Stimulated activated CD4-positive, alpha-beta T cell treated with anti-CD3 and anti-CD28 coated beads, Interleukin-4, amount 100 ng/mL, for 1 hour (primary cell): ENCODE data around the gene METRNL.

Experiments used
- DNase-seq: peaks from one replicate; pipeline ENCODE4 v3.0.0-alpha.2; 2020

METRNL gene

DNA sequence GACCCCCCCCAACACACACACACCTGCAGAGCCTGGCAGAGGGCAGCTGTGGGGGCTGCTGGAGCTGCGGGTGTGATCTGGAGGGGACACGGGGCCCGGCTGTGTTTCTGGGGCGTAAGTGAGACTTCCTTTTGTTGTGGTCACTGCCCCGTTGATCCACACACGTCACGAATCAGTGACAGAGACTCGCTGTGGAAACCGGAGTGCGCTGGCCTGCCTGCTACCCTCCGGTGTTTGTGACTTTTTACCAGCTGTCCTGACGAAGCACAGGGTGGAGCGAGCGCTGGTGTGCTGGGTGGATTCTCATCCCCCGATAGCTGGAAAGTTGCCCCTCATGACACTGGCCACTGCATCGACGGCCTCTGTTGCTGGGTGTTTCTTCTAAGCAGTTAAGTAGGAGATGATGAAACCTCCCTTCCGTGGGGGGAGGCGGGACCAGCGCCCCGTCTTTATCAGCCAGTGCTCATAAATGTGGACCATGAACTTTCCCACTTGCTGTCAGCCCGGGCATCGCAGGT is 2.3 kb downstream of the METRNL start:
- no peak for DNase-seq

DNA sequence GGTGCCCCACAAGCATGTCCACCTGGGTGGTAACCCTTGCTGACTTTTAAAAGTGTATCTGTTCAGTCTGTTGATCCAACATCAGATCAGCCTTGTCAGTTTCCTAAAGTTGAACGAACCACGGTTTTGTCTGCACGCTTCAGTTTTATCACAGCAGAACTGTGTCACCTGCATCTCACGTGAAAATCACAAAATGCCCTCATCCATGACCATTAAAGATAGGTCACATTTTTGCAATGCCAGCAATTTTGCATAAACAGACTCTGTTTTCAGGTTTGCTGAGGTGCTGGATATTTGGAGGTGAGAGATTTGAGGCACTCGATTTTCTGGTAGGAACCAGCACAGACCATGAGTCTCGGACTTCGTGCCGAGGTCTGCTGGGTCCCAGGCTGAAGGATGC is 3.0 kb downstream of the METRNL start:
- DNase-seq, result no peak

DNA sequence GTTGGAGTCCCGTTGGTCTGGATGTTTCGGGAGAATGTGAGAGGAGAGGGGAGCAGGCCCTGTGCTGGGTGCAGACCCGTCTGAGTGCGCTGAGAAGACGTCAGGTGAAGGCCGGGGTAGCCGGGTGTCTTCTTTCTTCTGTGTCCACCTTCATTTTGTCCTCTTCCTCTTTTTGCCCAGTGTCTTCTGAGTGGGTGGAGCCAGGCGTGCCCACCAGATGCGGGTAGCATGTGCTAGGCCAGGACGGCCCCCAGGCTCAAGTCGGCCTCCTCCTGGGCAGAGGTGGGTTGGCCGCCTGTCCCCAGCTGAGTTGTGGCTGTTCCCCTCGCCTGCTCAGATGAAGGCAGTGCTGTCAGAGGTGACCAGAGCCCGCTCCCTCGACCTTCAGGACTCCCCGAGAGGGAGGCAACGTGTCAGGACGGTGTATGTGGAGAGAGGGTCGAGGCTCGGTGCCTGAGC is 3.5 kb downstream of the METRNL start:
- DNase-seq, result no peak

DNA sequence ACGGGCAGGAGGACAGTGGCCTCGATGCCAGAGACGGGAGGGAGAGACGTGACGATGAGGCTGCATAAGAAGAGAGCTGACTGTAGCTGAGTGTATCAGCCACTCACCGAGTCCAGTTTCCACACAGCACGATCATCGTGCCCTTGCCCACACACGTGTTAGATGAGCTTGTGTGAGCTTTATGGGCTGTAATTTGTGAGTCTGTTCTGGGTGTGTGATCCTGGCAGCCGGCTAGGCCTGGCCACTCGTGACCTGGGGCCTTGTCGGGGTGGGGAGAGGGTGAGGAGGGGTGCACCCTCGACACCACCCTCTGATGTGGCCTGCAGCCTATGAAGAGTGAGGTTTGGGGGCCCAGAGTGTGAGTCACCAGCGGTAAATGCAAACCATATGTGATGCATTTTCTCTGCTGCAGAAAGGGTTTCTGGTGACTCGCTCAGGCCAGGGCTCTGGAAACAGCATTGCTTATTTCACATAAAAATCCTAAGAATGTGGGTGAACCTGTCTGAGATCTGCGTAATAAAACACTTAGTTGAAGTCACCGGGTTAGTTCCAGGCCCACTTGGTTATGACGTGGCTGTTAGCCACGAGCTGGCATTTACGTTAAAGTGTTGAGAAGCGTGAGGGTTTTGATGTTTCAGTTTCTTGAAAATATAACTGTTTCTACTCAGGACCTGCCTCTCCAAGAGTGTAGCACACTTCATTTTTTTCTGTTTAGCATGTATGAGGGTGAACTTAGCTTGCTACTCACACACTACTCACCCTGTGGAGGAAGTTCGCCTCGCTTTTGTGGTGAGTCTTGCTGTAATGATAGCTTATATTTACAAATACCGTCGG is 4.2 kb downstream of the METRNL start:
- peak; percentile 30 for DNase-seq

DNA sequence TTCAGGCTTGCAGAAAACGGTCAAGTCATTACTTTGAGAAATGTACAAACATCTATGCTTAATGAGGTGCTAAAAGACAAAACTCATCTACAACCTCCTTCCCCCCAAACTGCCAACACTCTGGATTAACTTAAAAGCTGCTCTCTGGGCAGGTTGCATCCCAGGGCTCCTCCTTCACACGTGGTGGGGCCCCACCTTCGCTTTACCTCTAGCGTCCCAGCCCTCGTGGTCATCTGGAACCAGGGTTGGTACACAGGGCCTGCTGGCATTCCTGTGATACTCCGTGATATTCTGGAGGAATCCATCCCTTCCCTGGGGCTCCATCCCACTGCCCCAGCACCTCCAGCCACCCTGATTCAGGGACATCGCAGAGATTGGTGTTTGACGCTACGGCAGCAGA is 4.8 kb downstream of the METRNL start:
- DNase-seq, result no peak

DNA sequence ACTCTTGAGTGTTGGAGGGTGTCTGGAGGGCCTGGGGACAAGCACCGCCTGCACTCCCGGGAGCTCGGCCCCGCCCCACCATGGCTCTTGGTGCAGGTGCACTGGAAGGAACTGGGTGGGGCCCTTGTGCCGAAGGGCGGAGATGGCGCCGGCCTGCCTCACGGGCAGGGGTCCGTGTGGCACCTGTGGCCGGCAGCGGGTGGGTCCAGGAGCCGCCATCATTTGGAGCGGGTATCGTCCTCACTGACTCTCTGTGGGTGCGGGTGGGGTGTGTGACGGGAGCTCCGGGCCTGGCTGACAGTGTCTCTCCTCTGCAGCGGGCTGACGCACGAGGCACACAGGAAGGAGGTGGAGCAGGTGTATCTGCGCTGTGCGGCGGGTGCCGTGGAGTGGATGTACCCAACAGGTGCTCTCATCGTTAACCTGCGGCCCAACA is 5.2 kb downstream of the METRNL start:
- no peak for DNase-seq

DNA sequence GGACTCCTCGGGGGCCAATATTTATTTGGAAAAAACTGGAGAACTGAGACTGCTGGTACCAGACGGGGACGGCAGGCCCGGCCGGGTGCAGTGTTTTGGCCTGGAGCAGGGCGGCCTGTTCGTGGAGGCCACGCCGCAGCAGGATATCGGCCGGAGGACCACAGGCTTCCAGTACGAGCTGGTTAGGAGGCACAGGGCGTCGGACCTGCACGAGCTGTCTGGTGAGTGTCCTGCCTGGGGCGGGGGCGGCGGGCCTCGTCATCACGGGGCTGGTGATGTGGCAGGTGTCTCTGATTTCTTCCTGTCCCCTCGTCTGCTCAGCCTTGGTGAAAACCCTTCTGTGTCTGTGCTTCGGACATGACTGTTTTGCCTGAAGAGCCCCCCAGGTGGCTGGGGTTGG is 5.7 kb downstream of the METRNL start:
- DNase-seq, result no peak

DNA sequence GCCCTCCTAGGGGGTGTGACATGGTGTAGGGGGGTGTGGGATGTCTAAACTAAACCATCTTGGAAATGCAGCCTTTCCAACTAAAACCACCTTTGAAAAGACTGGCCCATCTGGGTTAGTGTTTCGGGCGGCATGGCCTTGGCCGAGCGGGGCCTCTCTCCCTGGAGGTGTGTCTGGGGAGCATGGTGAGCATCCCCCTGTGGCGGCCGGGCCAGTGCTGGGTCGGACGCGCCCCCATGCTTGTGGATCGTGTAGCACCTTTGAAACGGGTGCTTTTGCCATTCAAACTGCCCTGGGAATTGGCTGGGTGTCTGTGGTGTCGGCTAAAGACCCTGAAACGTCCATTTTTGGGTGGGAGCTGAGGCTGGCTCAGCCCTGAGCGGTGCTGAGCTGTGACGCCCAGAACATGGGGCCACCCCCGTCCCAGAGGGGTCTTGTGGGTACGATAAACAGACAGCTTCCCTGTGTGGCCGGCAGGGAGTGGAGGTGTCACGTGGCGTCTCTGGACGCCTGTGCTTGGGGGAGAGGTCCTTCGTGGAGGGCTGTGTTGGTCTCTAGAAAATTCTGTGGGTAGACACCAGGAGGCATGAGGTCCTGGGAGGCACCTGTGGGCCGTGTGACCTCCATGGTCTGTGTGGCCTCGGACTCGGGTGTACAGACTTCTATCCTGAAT is 6.3 kb downstream of the METRNL start:
- no peak for DNase-seq

DNA sequence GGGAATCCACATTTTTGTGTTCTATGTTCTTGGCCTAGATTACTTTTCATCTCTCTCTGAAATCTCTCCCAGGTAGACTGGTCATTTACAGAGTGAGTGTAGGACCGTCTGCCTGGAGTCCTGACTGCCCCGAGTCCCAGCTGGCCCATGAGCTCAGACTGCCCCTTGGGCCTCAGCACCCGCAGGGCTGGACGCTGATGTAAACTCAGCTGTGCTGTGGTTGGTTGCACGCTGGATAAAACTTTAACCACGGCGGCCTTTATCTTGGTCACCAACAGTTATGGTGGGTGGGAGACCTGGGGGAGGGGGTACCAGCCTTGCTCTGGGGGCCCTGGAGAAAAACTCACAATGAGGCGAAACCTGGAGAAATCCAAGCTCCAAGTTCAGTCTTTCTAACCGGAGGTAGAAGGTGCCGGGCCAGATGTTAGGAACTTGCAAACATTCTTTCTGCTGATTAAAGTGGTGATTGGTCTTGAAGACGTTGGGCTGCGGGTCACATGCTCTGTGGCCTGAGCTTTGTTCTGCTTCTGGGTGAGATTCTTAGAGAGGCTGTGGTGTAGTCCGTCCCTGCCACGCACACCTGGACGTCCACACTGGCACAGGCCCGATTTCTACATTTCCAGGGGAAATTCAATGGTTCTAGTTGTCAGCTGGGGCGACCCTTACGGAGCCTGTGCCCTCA is 6.9 kb downstream of the METRNL start:
- DNase-seq, result no peak

DNA sequence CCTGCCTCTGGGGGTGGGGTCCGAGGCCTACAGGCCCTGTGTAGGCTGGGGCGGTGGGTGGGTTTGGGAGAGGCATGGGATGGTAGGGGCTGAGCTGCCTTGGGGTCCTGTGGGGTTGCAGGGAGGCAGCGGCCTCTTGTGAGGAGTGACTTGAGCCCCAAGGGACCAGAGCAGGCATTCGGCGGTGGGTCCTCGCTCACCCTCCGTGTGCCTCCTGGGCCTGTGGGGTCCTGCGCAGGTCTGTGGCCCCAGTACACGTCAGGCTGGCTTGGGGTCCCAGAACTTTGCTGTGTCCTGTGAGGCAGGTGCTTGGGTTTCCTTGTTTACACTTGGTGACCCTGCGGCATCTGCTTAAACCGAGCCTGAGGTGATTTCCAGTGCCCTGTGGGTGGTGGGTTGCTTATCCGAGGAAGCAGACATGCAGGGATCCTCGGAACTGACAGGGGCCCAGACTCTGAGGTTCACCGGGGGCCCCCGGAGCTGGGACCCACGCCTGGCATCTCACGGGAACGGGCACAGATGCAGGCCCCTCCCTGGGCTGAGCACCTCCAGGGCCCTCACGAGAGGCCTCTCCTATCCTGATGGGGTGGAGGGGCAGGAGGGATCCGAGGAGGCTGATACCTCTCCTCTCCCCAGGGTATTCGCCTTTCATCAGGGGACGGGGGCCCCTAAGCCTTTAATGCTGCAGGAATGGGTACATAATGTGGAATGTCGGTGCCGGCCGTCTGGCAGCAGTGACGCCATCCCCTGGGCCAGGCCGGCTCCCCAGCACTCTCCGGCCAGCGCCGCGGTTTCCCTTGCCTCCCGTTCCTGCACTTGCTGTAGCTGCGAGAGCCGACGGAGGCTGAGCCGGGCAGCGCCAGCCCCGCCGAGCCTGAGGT is 7.7 kb downstream of the METRNL start:
- DNase-seq, result no peak

DNA sequence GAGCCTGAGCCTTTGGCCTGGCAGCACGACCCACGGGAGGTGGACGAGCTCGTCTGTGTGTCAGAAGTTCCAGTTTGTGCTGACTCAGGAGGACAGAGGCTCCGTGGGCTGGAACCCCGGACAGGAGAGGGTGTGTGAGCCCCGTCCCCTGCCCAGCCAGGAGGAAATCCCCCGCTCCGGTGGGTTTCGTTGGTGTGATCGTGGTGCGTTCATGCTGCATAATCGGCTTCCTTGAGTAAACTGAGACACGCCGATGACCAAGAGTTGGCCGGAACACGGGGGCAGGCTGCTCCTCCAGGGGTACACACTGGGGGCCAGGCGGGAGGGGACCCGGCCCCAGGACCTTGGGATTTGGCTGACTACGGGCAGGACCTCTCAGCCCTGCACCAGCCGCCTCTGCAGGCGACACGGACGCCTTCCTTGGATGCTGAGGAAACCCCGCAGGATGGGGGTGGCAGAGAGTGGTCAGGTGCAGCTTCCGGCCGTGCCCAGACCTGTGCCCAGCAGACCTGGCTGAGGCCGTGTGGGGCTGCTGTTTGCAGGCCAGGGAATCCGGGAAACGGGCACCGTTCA is 8.5 kb downstream of the METRNL start:
- DNase-seq, result no peak

DNA sequence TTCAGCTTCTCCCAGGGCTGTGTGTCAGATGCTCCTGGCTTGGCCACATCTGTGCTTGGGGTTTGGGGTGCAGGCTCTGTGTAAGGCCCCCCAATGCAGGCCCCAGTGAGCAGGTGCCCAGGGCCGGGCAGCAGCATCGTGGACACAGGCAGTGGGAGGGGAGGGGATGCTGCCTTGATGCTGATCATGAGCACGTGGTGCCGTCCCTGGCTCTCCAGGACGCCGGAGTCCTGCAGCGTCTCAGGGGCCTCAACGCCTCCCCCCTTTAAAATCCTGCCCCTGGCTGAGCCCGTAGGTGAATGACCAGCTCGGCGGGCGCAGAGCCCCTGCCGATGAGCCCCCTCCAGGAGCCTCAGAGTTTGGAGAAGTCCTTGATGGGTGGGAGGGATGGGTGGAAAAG is 9.0 kb downstream of the METRNL start:
- DNase-seq, result no peak

DNA sequence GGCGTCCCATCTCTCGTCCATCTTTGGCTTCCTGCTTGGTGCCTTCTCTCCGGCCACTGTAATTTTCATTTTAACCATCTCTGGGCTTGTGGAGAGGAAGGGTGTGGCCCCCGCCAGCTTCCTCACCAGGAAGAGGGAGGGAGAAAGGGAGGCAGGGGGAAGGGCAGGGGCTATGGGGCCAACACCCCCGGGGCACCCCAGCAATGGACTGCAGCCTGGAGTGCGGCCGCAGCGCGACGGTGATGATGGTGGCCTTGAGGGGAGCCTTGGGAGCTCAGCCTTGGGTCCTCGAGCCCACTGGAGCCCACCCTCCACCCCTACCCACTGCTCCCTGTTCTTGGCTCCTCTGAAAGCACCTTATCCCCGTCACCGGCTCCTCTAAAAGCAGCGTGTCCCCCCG is 9.5 kb downstream of the METRNL start:
- DNase-seq, result no peak

DNA sequence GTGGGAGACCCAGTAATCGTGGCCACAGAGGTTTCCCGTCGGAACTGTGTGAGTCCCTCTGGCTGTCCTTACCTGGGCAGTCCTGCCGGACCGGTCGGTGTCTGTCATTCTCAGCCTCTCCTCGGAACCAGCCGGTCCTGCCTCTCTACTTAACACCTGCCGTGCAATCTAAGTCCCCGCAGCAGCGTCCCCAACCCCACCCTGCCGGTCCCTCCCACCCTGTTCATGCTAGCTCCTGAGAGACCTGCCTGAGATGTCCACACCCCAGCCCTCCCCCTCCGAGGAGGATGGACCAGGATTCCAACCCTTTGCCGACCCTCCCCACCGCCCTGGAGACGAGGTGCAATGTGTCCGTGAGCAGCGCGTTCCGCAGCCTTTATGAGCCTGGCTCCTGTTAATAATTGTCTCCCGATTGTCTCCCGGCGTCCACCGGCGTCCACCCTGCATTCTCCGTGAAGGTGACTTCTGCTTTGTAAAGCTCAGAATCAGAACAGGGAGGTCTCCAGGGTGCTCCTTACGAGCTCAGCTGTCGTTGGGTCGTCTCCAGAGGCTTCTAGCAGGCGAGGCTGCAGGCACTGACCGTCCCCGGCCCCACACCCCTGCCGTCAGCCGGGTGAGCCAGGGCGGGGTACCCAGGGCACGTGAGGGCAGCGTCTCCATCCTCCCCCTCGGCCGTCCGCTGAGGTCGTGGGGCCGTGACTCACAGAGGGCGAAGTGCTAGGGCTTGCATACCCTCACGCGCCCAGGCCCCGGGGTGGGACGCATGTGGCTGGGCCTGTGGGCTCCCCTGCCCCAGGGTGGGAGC is 10.1 kb downstream of the METRNL start:
- no peak for DNase-seq

DNA sequence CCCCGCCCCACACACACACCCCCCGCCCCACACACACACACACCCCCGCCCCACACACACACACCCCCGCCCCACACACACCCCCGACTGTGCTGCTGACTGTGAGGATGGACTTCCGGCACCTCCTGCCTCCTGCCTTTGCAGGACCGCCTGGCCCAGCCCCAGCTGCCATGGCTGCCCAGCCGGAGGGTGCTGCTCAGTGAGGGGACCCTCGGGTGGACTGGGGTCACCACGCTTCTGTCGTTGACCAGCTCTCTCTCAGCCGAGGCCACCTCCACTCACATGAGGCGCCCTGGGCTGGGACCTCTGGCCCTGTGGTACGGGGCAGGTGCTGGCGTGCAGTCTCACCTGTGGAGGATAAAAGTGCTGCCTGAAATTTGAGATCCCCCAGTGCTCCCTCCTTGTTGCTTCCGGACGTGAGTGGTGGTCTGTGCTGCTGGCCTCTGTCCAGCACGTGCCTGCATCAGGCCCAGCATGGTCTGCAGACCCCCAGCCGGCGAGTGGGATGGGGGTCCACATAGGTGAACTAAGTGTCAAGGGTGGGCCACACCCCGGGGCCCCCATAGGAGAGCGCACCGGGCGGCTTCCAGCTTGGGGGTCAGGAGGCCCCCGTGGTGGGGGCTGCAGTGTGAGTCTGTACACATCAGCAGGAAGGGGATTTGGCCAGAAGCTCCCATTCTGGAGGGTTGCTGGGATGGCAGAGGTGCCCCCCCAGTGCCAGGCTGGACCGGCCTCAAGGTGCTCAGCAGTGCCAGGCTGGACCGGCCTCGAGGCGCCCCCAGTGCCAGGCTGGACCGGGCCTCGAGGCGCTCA is 11.2 kb downstream of the METRNL start:
- no peak for DNase-seq

DNA sequence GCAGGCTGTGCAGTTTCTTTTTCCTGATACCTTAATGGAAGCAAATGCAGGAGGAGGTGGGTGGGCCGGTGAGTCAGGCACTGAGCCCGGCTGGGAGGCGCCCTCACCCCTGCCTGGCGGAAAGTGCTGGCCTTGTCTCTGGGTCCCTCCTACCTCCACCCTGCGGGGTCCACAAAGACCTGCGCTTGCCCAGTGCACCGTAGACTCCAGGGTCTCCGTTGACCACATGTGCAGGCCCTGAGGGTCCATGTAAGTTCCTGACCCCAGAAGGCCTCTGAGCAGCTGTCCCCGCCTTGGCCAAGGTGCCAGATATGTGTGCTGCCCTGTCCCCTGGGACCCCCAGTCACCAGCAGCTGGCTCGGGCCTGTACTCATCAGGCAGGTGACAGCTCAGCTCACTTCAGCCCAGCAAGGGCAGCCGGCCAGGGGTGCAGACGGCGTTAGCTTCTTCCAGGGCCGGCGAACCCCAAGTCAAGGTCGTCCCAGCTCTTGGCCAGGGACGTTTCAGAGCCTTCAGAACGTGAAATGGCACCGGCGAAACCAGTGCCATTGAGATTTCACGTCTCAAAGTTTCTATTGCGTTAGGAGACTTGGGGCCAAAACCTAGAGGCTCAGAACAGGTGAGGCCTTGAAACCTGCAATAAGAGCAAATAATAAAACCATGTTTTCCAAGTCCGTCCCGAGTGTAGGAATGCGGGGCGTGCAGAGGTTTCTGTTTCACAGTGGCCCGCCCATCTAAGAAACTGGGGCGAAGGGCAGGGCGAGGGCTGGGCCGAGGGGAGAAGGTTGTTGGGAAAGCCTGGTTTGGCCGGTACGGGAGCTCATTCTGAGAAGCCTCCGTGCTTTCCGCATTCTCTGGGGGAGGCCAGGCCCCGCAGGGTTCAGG is 12.1 kb downstream of the METRNL start:
- DNase-seq, result no peak

DNA sequence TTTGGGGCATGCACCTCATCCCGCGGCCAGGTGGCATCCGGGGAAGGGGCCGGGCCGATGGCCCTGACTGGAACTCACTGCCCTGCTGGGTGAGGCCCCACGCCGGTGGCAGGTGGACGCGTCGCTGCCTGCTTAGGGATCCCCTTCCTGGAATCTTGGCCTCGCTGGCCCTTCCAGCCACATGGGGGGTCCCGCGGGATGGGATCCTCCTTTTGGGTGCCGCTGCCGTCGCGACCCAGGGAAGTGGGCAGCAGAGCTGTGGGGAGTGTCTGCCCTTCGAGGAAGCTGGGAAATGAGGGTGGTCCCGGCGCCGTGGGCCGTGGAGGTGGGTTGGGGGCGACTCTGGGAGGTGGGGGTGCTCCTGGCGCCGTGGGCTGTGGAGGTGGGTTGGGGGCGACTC is 12.8 kb downstream of the METRNL start:
- DNase-seq, result no peak

DNA sequence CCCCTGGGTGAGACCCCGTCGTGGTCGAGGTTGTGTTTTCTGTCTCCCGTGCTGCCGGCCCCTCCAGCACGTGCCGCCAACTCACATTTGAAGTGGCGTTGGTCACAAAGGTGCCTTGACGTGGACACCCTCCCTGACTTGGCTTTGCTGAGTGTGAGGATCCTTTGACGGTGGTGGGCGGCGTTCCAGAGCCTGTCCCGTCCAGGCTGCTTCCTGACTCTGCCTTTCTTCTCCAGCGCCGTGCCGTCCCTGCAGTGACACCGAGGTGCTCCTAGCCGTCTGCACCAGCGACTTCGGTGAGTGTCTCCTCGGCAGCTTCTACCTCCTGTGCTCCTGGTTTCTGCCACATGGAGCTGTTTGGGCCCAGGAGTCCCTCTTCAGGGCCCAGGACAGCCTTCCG is 13.5 kb downstream of the METRNL start:
- no peak for DNase-seq

DNA sequence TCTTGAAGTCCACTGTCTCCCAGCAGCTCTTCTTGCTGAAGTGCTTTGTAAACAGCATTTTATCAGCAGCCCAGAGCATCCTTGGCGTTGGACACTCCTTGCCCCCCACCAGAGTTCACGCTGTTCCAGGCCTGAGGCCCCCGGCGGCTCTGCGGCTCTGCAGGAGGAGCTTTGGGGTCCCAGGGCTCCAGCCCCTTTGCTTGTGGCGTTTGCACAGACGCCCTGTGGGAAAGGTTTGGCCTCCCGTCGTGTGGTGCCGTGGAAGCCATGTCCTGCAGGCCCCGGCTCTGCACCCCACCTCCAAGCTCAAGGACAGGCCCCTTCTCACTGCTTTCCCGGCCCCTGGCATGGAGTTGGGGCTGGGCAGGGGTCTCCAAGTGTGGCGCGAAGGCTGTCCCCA is 14.1 kb downstream of the METRNL start:
- DNase-seq, result no peak
